ENCODE data around the gene EDN3. TPM values are rescaled to one million over a fixed set of nuclear protein-coding genes. Genes with fewer than 3 reads are reported as not detected.

EDN3 gene
- total and polyA plus RNA-seq, 12 donors: 0.07 to 0.33 TPM; not detected in 10

DNA sequence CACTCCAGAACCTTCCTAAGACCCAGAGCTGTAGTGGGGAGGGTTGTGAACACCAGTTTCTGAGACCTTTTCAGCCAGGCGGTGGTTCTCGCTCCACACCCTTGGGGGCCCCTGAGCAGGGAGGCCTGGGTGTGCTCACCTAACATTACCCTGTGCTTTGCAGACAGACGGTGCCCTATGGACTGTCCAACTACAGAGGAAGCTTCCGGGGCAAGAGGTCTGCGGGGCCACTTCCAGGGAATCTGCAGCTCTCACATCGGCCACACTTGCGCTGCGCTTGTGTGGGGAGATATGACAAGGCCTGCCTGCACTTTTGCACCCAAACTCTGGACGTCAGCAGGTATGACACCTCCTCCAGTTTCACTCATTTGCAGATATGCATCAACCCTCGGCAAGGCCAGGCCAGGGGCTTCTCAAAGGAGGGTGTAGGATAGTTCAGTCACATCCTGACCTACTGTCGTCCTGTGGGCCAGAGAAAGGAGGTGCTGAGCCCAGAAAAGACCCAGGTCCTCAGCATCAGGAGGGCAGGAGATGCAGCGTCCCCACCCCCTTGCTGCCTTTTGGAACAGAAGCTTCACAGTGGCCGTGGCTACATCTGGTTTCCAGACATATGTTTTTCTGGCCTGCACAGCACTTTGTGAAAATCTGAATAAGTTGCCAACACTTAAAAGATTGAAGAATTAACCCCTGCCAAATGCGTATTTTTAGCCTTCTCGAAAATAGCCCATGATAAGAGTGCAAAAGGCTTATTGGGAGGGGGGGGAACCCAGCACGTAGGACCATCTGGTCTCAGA lies 20.6 kb downstream of the EDN3 start:
- Histone ChIP-seq H3K27me3 (peaks cover 0 to 22% (median 6%) of the 10 kb centered on the region in 7 donors), H3K4me3 (no peak overlapping the region), H3K36me3 (no peaks in the 10 kb centered on the region), H3K4me1 (no peaks in the 10 kb centered on the region), H3K27ac (no peak overlapping the region), H3K9me3 (no peaks in the 10 kb centered on the region)
- intact Hi-C loops (cut with DNase I): loop anchor here in 1 of 10 donors (5.0 kb wide), 1 partner anchor 49 kb away; no protein-coding TSS in a partner anchor
- ATAC-seq (no peak), DNase-seq (no peak)
- 69 to 72% methylated on average over 16 of the region's 16 CpGs for WGBS, 2 donors
- TF ChIP-seq, protein P1, sequence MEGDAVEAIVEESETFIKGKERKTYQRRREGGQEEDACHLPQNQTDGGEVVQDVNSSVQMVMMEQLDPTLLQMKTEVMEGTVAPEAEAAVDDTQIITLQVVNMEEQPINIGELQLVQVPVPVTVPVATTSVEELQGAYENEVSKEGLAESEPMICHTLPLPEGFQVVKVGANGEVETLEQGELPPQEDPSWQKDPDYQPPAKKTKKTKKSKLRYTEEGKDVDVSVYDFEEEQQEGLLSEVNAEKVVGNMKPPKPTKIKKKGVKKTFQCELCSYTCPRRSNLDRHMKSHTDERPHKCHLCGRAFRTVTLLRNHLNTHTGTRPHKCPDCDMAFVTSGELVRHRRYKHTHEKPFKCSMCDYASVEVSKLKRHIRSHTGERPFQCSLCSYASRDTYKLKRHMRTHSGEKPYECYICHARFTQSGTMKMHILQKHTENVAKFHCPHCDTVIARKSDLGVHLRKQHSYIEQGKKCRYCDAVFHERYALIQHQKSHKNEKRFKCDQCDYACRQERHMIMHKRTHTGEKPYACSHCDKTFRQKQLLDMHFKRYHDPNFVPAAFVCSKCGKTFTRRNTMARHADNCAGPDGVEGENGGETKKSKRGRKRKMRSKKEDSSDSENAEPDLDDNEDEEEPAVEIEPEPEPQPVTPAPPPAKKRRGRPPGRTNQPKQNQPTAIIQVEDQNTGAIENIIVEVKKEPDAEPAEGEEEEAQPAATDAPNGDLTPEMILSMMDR (IDR thresholded peaks at IDR 0.05): no peak

DNA sequence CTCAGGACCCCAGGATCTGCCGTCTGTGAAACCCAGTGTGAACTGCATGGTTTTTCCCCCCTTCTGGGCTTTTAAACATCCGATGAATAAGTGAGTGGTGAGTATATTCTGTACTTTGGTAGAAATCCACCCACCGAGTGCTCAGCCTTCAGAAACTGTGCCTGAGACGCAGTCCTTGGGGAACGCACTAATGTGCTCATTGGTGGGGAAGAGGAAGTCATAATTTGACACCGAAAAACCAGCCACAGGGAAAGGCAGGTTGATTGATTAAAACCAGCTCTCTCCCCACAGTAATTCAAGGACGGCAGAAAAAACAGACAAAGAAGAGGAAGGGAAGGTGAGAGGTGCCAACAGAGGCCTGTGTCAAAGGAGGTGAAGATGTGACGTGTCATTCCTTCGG lies 21.7 kb downstream of the EDN3 start:
- TF ChIP-seq, protein P1 (IDR thresholded peaks at IDR 0.05): no peak
- ATAC-seq: no peak
- H3K4me1 ChIP-seq: no peaks in the 10 kb centered on the region
- DNase-seq: no peak
- 59 to 73% methylated on average over 9 of the region's 9 CpGs for WGBS, 2 donors
- H3K27ac ChIP-seq: no peak overlapping the region
- H3K9me3 ChIP-seq: no peaks in the 10 kb centered on the region
- no peaks in the 10 kb centered on the region for H3K36me3 ChIP-seq
- intact Hi-C loops (cut with DNase I): loop anchor here in 1 of 10 donors (5.0 kb wide), 1 partner anchor 50 kb away; no protein-coding TSS in a partner anchor
- peaks cover 0 to 25% (median 6%) of the 10 kb centered on the region in 7 donors for H3K27me3 ChIP-seq
- H3K4me3 ChIP-seq: no peak overlapping the region

DNA sequence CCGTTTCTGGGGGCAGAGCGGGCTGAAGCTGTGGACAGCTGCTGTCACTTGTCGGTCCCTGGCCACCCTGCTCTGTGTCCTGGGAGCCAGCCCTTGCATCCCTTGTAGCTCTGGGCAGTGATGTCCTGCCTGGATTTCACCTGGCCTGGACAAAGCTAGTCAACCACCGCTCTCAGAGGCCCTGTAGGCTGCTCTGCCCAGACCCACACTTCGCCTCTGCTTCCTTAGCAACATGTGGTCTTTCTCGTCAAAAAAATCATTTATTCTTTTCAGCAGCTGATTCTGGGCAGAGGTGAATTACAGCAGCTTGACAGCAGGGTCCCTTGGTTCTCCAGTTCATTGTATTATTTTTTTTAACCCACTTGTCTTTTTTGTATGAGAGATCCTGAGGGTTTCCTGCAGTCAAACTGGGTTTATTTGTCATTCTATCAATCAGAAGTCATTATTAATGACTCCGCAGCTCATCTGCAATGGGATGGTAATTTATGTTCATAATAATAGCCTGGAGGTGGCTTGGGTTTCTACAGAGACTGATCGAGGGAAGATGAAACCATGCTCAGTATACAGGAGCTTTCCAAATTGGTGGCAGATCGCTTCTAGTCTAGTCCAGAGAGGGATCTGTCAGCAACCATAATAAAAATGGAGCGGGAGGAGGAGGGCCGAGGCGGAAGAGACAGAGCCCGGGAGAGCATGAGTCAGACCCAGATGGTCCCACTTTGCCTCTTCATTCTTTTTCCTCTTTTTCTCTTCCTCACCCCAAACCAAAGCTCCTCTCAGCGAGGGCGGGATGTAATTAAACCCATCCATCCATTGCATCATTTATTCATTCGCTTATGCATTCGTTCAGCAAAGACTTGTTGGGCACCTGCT lies 22.4 kb downstream of the EDN3 start:
- WGBS, 2 donors: 79 to 81% methylated on average over 17 of the region's 17 CpGs

More for the DNA sequence above, 22.4 kb downstream of the EDN3 start:
- Histone ChIP-seq H3K27ac (no peak overlapping the region), H3K9me3 (no peaks in the 10 kb centered on the region), H3K4me3 (no peak overlapping the region), H3K36me3 (no peaks in the 10 kb centered on the region), H3K27me3 (peaks cover 0 to 33% (median 12%) of the 10 kb centered on the region in 7 donors), H3K4me1 (no peaks in the 10 kb centered on the region)
- TF ChIP-seq, protein P1 (IDR thresholded peaks at IDR 0.05): no peak
- intact Hi-C loops (cut with DNase I): loop anchor here in 1 of 10 donors (5.0 kb wide), 1 partner anchor 51 kb away; no protein-coding TSS in a partner anchor
- DNase-seq (no peak), ATAC-seq (no peak)

Data from heart right ventricle (tissue), 16 donors.